Karpas-422 (cell line): Measurements from ENCODE around the gene POU5F1. TPM values are rescaled to one million over a fixed set of nuclear protein-coding genes. Genes with fewer than 3 reads are reported as not detected.

Experiments used
- DNase-seq: peaks from one replicate; pipeline ENCODE4 v3.0.0-alpha.2; 2015
- H2AFZ ChIP-seq: fragments of 200-600 bp; sonication (generic); 2 replicates; pipeline ENCODE4 v1.6.1; 2014; ENCODE audit warnings: antibody characterized with exemption, low read length, mixed read lengths
- H3K27ac ChIP-seq: fragments of 200-600 bp; sonication (generic); 2 replicates; pipeline ENCODE4 v1.5.1; 2014; ENCODE audit warnings: mild to moderate bottlenecking, low read length, moderate library complexity
- H3K27me3 ChIP-seq: fragments of 200-600 bp; sonication (generic); 2 replicates; pipeline ENCODE4 v1.6.1; 2014; ENCODE audit warnings: low read length, mixed read lengths
- H3K36me3 ChIP-seq: fragments of 200-600 bp; sonication (generic); 2 replicates; pipeline ENCODE4 v1.6.1; 2014; ENCODE audit warnings: low read length, mixed read lengths; ENCODE audit not compliant: insufficient read depth
- H3K4me1 ChIP-seq: fragments of 200-600 bp; sonication (generic); 2 replicates; pipeline ENCODE4 v1.6.1; 2014; ENCODE audit warnings: mild to moderate bottlenecking, low read length, mixed read lengths
- H3K4me2 ChIP-seq: fragments of 200-600 bp; sonication (generic); 2 replicates; pipeline ENCODE4 v1.6.1; 2014; ENCODE audit warnings: low read length, low read depth, mild to moderate bottlenecking; ENCODE audit not compliant: poor library complexity, severe bottlenecking
- H3K4me3 ChIP-seq: fragments of 200-600 bp; sonication (generic); 2 replicates; pipeline ENCODE4 v1.5.1; 2014; ENCODE audit warnings: mild to moderate bottlenecking, antibody characterized with exemption, low read length, mixed read lengths
- H3K79me2 ChIP-seq: fragments of 200-600 bp; sonication (generic); 2 replicates; pipeline ENCODE4 v1.6.1; 2014; ENCODE audit warnings: mild to moderate bottlenecking, low read length, mixed read lengths
- H3K9ac ChIP-seq: fragments of 200-600 bp; sonication (generic); 2 replicates; pipeline ENCODE4 v1.6.0; 2014; ENCODE audit warnings: low read length
- H3K9me2 ChIP-seq: fragments of 200-600 bp; sonication (generic), shearing (Covaris generic); replicated peaks from 2 replicates; pipeline ENCODE4 v1.6.0; 2014; ENCODE audit warnings: mild to moderate bottlenecking, low read length, moderate library complexity; ENCODE audit not compliant: insufficient read depth
- H3K9me3 ChIP-seq: fragments of 300-700, 200-600 bp; sonication (generic); 2 replicates; pipeline ENCODE4 v1.6.1; 2014; ENCODE audit warnings: low read length, mixed read lengths
- H4K20me1 ChIP-seq: fragments of 200-600 bp; sonication (generic); 2 replicates; pipeline ENCODE4 v1.6.1; 2014; ENCODE audit warnings: mild to moderate bottlenecking, antibody characterized with exemption, low read length, low read depth; ENCODE audit not compliant: insufficient read depth
- small RNA-seq: library from RNA; depleted of rRNA; stranded (forward); fragments of <200 nt; gene quantifications from one replicate; pipeline ENCODE3, GENCODE V24; 2014
- total RNA-seq: library from RNA; depleted of rRNA; stranded (reverse); fragments of >200 nt; shearing (Covaris generic); gene quantifications from 2 replicates; pipeline ENCODE4 v1.2.3, GENCODE V29; 2014; ENCODE audit warnings: low replicate concordance; rRNA removed

Gene POU5F1
- total RNA-seq, 1 experiment from 2014 or later: not detected

GRCh38 chr6:31114541-31114878, 56.0 kb downstream of the POU5F1 start, which contains the start of gene PSORS1C1:
Gene PSORS1C1 (plus strand): TSS chr6:31114800. CDS start chr6:31129633, 14,833 bp downstream.
- H3K27ac ChIP-seq: no peak within 1 kb of the TSS
- no peak within 1 kb of the TSS for H3K4me2 ChIP-seq
- no peaks in the 10 kb centered on the region for H3K4me1 ChIP-seq
- H3K4me3 ChIP-seq: no peak within 1 kb of the TSS
- no peak within 1 kb of the TSS for H2AFZ ChIP-seq
- no peak for DNase-seq
- H3K9me3 ChIP-seq: no peaks in the 10 kb centered on the region
- no peaks in the 10 kb centered on the region for H4K20me1 ChIP-seq
- no peaks in the 10 kb centered on the region for H3K79me2 ChIP-seq
- H3K27me3 ChIP-seq: no peaks in the 10 kb centered on the region
- no peaks in the 10 kb centered on the region for H3K9me2 ChIP-seq
- no peaks in the 10 kb centered on the region for H3K36me3 ChIP-seq
- no peak within 1 kb of the TSS for H3K9ac ChIP-seq

Small RNA genes within 50 kb of the gene (small RNA-seq; reads per million reads assigned to genes)
- gene POLR2LP1: not detected

Other genes starting within 250 kb of the POU5F1 start
- gene SFTA2, start 238.5 kb downstream of the POU5F1 start, total RNA-seq: not detected in 2 replicates
- gene MUCL3, start 229.7 kb downstream of the POU5F1 start, total RNA-seq: not detected in 2 replicates
- not detected in 2 replicates for gene MUC21, start 187.0 kb downstream of the POU5F1 start, total RNA-seq
- not detected in 2 replicates for gene MUC22, start 160.2 kb downstream of the POU5F1 start, total RNA-seq
- gene C6orf15, start 58.1 kb downstream of the POU5F1 start, total RNA-seq: not detected in 2 replicates
- gene PSORS1C1, start 55.9 kb downstream of the POU5F1 start, total RNA-seq: not detected in 2 replicates
- not detected in 2 replicates for gene CDSN, start 50.2 kb downstream of the POU5F1 start, total RNA-seq
- gene PSORS1C2, start 31.6 kb downstream of the POU5F1 start, total RNA-seq: not detected in 2 replicates
- gene CCHCR1, start 12.9 kb downstream of the POU5F1 start, total RNA-seq: 21.3 and 23.1 TPM in 2 replicates
- 13.9 and 20.4 TPM in 2 replicates for gene TCF19, start 12.1 kb downstream of the POU5F1 start, total RNA-seq
- 317 and 613 TPM in 2 replicates for gene HLA-C, start 101.4 kb upstream of the POU5F1 start, total RNA-seq
- gene HLA-B, start 186.5 kb upstream of the POU5F1 start, total RNA-seq: 1,556 and 2,615 TPM in 2 replicates
- not detected in 2 replicates for gene MICA, start 232.9 kb upstream of the POU5F1 start, total RNA-seq